Measurements from ENCODE around the gene CROCC2. TPM values are rescaled to one million over a fixed set of nuclear protein-coding genes. Genes with fewer than 3 reads are reported as not detected.

The CROCC2 gene
- total RNA-seq, 1 experiment from 2014 or later = not detected

GRCh38 chr2:240934701-240935102 is 28.6 kb downstream of the CROCC2 start:
- POLR2A ChIA-PET = no interaction called here

More at GRCh38 chr2:240934701-240935102, 28.6 kb downstream of the CROCC2 start:
- DNase-seq (ENCODE audit: low read depth, low spot score) (no peak), ATAC-seq (no peak)
- H3K4me1 ChIP-seq (ENCODE audit: control insufficient read depth in 1 of 2, insufficient read depth in 2 of 2, low read length in 2 of 2) = no peaks in the 10 kb centered on the region
- no peaks in the 10 kb centered on the region for H3K27me3 ChIP-seq (ENCODE audit: insufficient read depth, low read length)
- intact Hi-C loops (cut with micrococcal nuclease) = no loop called here
- H3K27ac ChIP-seq (ENCODE audit: low read depth, low read length) = no peak overlapping the region
- H3K4me3 ChIP-seq (replicated peaks in 1 of 2; ENCODE audit: low read depth in 1 of 2, low read length in 2 of 2) = no peak overlapping the region
- no peak overlapping the region for H3K4me2 ChIP-seq (ENCODE audit: low read length)
- H3K79me2 ChIP-seq (ENCODE audit: insufficient read depth, low read length) = no peaks in the 10 kb centered on the region
- RAD21 ChIA-PET (ENCODE audit: low non-redundant PET in 1 of 2, low total read pairs in 2 of 2, uncharacterized antibody in 2 of 2, unreplicated experiment in 2 of 2) = no interaction called here
- no peaks in the 10 kb centered on the region for H4K20me1 ChIP-seq (ENCODE audit: insufficient read depth)
- TF ChIP-seq TCF7L2 (IDR thresholded peaks at IDR 0.05; ENCODE audit: borderline replicate concordance, extremely low read depth, insufficient read depth, insufficient read length) = no peak
- no peak for TF ChIP-seq ATF3 (IDR thresholded peaks at IDR 0.05)
- no peak for TF ChIP-seq ZBTB33 (IDR thresholded peaks at IDR 0.05; ENCODE audit: extremely low read depth, insufficient replicate concordance, low read length)
- H3K36me3 ChIP-seq (ENCODE audit: control insufficient read depth in 1 of 2, insufficient read depth in 2 of 2, low read length in 2 of 2) = no peaks in the 10 kb centered on the region
- CTCF ChIA-PET = no interaction called here
- no peak overlapping the region for H3K9ac ChIP-seq (ENCODE audit: low read length)
- no peaks in the 10 kb centered on the region for H3K9me2 ChIP-seq (ENCODE audit: insufficient read depth)
- no peak overlapping the region for H2AFZ ChIP-seq (ENCODE audit: low read depth, low read length, poor library complexity, severe bottlenecking)
- BruUV-seq (replicated peaks) = no TSS peak
- H3K9me3 ChIP-seq (ENCODE audit: control insufficient read depth in 1 of 2, insufficient read depth in 1 of 2, low read depth in 1 of 2, low read length in 2 of 2) = peaks cover 0 to 9% of the 10 kb centered on the region in 2 experiments; a peak in 1 of 4 replicates
